ENCODE data around the gene ANKRD24. TPM values are rescaled to one million over a fixed set of nuclear protein-coding genes. Genes with fewer than 3 reads are reported as not detected.
A peak's percentile ranks its signal among the peaks of the same experiment; 100 is the strongest.

The ANKRD24 gene
- total and polyA plus RNA-seq, 7 donors = 0.34 to 2.7 (median 0.46) TPM

DNA sequence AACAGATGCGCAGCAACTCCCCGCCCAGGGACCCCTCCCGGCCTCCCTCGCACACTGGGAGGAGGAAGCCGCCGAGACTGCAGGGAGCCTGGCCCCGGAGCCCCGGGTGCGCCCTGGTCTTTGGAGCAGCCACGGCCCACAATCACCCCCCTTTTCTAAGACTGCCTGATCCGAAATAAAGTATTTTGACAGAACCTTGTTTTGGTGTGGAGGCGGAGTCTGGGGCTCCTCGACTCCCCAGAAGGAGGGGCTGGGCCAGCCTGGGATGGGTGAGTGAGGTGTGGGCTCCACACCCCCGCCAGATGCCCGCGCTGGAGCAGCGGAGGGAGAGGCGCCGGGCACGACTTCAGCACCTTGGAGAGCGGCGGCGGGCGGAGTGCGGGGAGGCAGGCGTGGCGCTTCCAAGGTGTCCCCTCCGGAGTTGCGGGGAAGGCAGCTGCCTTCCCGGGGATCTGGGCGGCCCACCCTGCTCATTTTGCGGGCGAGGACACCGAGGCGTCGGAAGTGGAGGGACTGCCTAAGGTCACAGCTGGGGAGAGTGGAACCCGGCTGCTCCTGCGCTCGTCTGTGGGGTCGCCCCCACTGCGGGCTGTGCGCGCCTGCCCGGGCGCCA is 9.5 kb upstream of the ANKRD24 start:
- no peak overlapping the region for H3K27ac ChIP-seq
- DNase-seq (peak; percentile 67 to 82), ATAC-seq (peak in 3 of 4 donors; percentile 76 to 92 (median 83))
- TF ChIP-seq, protein P1, sequence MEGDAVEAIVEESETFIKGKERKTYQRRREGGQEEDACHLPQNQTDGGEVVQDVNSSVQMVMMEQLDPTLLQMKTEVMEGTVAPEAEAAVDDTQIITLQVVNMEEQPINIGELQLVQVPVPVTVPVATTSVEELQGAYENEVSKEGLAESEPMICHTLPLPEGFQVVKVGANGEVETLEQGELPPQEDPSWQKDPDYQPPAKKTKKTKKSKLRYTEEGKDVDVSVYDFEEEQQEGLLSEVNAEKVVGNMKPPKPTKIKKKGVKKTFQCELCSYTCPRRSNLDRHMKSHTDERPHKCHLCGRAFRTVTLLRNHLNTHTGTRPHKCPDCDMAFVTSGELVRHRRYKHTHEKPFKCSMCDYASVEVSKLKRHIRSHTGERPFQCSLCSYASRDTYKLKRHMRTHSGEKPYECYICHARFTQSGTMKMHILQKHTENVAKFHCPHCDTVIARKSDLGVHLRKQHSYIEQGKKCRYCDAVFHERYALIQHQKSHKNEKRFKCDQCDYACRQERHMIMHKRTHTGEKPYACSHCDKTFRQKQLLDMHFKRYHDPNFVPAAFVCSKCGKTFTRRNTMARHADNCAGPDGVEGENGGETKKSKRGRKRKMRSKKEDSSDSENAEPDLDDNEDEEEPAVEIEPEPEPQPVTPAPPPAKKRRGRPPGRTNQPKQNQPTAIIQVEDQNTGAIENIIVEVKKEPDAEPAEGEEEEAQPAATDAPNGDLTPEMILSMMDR (IDR thresholded peaks at IDR 0.05) = no peak
- peaks cover 0 to 8% (median 0%) of the 10 kb centered on the region in 3 donors for H3K27me3 ChIP-seq (ENCODE audit: insufficient read depth in 3 of 3, low read length in 2 of 3)
- H3K36me3 ChIP-seq (ENCODE audit: insufficient read depth in 1 of 2, low read depth in 1 of 2) = peaks cover 0 to 30% of the 10 kb centered on the region in 2 donors
- 3 to 5% (median 4%) methylated on average over 42 to 45 of the region's 45 CpGs for WGBS, 3 donors
- intact Hi-C loops (cut with DNase I) = no loop called here
- no peaks in the 10 kb centered on the region for H3K4me1 ChIP-seq
- no peak overlapping the region for H3K4me3 ChIP-seq
- no peaks in the 10 kb centered on the region for H3K9me3 ChIP-seq

DNA sequence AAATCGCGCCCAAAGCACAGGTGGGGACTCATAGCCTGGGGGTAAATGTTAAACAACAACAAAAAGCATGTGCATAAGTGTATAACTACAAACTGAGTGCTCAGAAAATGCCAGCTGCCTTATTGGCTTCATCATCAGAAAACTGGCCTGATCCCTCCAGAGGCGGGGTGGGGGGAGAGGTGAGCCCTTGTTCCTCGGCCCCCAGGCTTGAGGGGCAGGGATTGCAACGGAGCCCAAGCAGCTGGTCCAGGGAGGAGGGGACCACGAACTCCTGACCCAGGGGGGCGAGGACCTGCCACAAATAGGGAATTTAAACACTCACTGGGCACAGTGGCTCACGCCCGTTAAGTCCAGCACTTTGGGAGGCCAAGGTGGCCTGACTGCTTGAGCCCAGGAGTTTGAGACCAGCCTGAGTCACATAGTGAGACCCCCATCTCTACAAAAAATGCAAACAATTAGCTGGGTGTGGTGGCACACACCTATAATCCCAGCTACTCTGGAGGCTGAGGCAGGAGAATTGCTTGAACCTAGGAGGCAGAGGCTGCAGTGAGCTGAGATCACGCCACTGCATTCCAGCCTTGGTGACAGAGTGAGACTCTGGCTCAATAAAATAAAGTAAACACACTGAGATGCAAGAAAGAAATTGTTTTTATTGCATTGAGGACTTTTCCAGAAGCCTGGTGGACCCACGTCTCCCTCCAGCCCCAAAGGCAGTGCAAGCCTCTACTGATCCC is 8.8 kb upstream of the ANKRD24 start:
- DNase-seq (no peak), ATAC-seq (peak in 1 of 4 donors; percentile 7)
- Histone ChIP-seq H3K9me3 (no peaks in the 10 kb centered on the region), H3K4me1 (no peaks in the 10 kb centered on the region), H3K27ac (no peak overlapping the region), H3K27me3 (ENCODE audit: insufficient read depth in 3 of 3, low read length in 2 of 3) (peaks cover 0 to 8% (median 0%) of the 10 kb centered on the region in 3 donors), H3K4me3 (no peak overlapping the region), H3K36me3 (ENCODE audit: insufficient read depth in 1 of 2, low read depth in 1 of 2) (peaks cover 0 to 37% of the 10 kb centered on the region in 2 donors)
- 35 to 44% (median 36%) methylated on average over 10 to 11 of the region's 11 CpGs for WGBS, 3 donors
- TF ChIP-seq, protein P1 (IDR thresholded peaks at IDR 0.05) = no peak
- intact Hi-C loops (cut with DNase I) = no loop called here

DNA sequence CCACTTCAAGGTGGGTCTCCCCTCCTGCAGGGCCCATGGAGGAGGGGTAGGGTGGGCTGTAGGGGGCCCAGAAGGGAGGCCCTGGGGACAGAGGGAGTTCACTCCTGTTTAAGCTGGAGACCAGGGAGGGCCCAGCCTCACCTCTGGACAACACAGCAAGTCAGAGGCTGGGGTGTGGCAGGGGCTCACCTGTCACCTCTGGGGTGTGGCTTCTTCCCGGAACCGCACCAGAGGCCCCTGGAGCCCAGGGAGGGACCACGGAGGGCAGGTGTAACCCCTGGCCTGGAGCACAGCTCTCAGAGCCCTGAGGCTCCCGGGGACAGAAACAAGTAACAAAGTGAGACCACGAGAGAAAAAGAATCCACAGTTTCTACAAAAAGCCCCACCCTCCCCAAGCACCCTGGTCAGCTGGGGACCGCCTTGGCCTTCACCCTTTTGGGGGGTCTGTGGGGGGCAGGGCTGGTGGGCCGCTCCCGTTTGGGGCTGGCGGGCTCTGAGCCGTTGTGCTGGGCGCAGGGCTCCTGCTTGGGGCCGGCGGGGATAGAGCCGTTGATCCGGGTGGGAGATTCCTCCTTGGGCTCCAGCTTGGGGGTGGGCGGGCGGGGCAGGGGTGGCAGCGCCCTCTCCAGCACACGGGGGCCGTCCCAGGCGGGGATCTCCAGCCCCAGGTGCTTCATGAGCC is 8.1 kb upstream of the ANKRD24 start:
- peaks cover 0 to 43% of the 10 kb centered on the region in 2 donors for H3K36me3 ChIP-seq (ENCODE audit: insufficient read depth in 1 of 2, low read depth in 1 of 2)
- no peak for ATAC-seq
- DNase-seq = no peak
- TF ChIP-seq, protein P1 (IDR thresholded peaks at IDR 0.05) = no peak
- H3K27me3 ChIP-seq (ENCODE audit: insufficient read depth in 3 of 3, low read length in 2 of 3) = peaks cover 0 to 8% (median 0%) of the 10 kb centered on the region in 3 donors
- no peaks in the 10 kb centered on the region for H3K9me3 ChIP-seq
- H3K4me3 ChIP-seq = no peak overlapping the region
- H3K27ac ChIP-seq = no peak overlapping the region
- no peaks in the 10 kb centered on the region for H3K4me1 ChIP-seq
- 78 to 83% (median 81%) methylated on average over 15 to 21 of the region's 21 CpGs for WGBS, 3 donors
- intact Hi-C loops (cut with DNase I) = no loop called here

DNA sequence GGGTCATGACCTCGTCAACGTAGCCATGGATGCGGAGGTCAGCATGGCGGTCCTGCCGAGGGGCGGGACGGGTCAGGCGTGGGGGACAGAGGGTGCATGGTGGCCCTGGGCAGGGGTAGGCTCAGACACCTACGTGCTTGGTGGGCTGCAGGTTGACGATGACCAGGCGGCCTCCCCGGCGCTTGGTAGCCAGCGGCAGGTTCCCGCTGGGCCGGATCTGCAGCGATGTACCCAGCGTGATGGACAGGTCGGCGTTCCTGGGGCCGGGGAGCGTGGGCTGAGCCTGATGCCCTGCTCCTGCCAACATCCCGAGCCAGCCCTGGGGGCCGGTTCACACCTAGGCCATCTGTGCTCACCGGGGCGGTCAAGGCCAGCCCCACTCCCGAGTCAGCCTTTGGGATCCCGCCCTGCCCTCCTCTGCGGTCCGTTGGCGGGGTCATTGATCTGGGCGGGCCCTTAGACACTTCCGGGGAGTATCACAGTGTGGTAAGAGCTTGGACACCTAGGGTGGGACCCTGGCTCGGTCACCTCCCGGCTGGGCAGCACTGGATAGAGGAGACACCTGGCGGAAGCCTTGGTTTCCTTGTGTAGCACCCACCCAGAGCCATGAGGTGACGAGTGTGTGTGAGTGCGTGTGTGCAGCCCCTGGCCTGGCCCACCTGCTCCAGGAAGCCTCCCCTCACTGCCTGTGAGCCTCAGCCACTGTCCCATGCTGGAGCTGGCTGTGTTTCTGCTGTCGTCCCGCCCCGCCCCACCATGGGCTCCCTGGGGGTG is 7.4 kb upstream of the ANKRD24 start:
- WGBS, 3 donors = 86 to 87% (median 86%) methylated on average over 36 to 41 of the region's 41 CpGs
- TF ChIP-seq, protein P1 (IDR thresholded peaks at IDR 0.05) = no peak
- H3K36me3 ChIP-seq (ENCODE audit: insufficient read depth in 1 of 2, low read depth in 1 of 2) = peaks cover 0 to 47% of the 10 kb centered on the region in 2 donors
- no peaks in the 10 kb centered on the region for H3K9me3 ChIP-seq
- DNase-seq = no peak
- no peak overlapping the region for H3K27ac ChIP-seq
- H3K4me3 ChIP-seq = no peak overlapping the region
- H3K27me3 ChIP-seq (ENCODE audit: insufficient read depth in 3 of 3, low read length in 2 of 3) = peaks cover 0 to 8% (median 0%) of the 10 kb centered on the region in 3 donors
- ATAC-seq = no peak
- intact Hi-C loops (cut with DNase I) = no loop called here
- H3K4me1 ChIP-seq = no peaks in the 10 kb centered on the region

Measured in psoas muscle (tissue), 8 donors.